NK-92 (cell line): ENCODE data around the gene AIG1.
"Not testable (repeated sequence)": the region's sequence is repeated elsewhere in the genome, so short reads cannot be mapped to it uniquely, and the experiment has no call there.

ENCODE experiments used
- DNase-seq: peaks from one replicate; lab custom pipeline; 2025; ENCODE audit not compliant: unreplicated experiment; lab: John Stamatoyannopoulos, UW

The AIG1 gene

DNA sequence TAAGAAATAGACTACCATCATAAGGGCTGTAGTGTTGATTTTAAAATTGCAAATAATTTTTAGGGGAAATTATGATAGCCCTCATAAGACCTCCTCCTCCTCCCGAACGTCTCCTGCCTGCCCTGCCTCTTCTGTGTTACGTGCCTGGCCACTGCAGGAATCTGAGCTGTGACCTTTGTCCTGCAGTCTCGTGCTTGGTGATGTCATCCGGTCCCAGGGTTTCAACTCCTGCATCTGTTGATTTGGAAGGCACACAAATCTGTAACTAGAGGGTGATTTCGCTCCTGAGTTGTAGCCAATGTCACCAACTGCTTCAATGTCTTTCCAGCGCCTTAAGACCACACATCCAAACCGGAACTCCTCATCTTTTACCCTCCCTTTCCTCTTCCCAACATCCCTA lies 163.2 kb downstream of the AIG1 start:
- DNase-seq = no peak

DNA sequence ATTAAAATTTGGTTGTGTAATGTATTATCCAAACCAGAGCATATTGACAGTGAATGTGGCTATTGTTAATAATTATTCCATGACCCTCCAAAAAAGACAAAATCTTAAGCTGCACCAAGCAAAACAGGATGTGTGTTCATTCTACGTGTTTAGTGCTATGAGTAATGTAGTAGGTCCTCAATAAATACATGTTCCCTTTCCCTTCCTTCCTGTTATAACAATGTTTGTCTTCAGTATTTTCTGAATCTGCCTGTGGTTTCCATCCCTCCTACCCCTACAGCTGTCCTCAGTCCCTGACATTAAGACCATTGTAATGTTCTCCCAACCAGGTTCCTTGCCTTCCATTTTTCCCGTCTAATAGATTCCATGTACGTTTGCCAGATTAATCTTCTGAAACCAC lies 163.8 kb downstream of the AIG1 start:
- DNase-seq = no peak

DNA sequence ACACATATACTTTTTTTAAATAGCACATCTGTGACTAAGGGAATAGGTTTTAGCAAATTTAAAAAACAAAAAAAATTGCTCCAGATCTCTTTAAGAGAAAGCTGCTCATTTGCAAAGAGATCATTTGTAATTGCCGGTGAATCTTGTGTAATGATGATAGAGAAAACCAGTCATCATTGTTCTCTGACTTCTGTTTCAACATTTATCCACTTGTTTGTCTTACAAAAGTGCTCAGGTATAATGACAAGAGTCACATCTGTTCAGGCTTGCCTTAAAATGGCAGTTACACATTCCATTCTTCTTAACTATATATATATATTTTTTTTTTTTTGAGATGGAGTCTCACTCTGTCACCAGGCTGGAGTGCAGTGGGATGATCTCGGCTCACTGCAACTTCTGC lies 165.2 kb downstream of the AIG1 start:
- no peak for DNase-seq

DNA sequence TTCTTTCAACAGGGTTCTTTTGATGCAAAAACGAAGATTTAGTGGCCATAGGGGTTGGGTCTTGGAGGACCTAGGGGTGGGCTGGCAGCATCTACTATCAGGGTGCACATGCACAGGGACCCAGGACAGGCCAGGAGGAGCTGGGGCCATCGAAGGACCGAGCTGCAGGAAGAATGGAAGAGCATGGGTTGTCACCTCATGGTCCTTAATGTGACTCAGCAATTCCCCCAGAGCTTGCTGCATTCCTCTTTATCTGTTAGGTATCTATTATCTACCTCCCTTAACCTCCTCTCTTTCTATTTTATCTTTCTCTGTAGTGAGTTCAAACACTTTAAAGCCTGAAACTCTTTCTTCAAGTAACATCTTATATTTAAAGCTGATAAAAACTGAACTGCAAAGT lies 167.0 kb downstream of the AIG1 start:
- no peak for DNase-seq

DNA sequence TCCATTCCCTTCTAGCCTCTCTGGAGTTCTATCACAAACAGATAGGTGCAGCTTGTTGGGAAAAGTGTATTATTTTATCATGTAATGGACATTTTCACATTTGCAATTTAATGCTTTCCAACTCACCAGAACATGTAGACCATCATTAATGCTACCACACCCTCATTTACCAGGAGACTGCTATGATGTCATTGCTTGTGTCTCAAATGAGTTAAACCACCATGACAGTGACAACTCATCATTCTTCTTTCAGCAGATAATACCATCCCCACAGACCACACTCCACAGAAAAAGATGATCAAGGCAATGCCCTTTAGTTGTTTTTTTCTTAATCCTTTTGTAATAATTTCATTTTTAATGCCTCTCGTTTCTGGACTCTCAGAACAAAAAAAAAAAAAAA lies 168.7 kb downstream of the AIG1 start:
- no peak for DNase-seq

DNA sequence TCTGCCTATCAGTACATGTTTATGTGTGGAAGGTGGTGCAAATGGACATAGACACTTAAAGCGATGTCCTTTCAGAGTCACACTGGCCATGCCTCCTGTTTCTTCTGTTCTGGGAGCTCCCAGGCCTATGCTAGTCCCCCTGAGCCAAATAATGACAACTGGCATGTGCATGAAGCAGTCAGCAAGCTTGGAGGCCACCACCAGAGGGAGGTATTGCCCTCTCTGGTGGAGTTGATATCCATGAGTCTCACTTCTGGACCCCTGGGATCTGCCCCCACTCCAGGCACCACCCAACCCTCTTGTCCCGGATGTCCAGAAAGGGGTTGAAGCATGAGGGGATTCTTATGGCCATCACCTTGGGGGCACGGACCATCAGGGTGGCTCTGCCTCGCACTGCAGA lies 172.2 kb downstream of the AIG1 start:
- no peak for DNase-seq

DNA sequence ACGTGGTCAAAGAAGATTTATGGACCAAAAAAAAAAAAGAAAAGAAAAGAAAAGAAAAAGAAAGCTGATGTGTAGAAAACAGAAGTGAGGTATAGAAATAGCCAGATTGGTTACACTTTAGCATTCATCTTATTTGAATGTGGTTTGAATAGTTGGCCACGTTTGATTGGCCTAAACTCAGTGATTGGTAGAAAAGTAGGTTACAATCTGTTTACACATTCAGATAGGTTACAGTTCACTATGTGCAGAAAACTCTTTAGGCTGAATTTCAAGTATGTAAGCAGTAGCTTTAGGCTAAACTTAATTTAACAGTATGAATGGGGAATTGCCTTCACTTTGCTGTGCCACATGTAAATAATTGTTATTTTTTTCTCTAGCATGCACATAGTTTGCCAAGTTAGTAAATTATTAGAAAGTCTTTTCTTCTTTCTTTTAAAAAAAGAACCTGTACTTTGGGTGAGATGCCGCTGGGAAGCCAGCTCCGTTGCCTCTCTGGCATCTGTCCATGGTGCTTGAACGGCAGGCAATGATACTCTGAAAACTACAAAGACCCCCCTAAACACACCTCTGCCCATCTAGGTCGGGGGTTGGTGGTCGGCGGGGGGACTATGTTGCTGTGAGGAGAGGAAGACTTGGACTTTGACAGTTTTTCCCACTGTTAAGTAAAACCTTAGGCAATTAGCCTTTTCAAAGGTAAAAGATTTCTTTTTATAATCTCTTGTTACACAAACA lies 173.0 kb downstream of the AIG1 start:
- DNase-seq = no peak

DNA sequence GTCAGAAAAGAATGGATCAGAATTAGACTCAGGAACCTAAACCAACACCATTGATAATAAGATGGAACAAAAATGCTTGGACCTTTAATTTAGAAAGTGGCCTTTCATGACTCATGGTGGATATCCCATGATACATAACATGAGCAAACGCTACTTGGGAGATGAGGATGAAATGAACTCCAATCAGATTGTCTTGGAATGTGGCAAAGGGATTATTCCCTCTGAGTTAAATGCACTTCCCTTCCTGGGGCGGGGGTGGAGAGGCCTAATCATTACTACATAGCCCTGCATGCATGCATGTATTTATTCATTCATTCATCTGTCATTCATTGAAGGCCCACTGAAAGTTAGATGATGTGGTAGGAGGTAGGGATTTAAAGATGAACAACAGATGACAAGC lies 174.0 kb downstream of the AIG1 start:
- no peak for DNase-seq

DNA sequence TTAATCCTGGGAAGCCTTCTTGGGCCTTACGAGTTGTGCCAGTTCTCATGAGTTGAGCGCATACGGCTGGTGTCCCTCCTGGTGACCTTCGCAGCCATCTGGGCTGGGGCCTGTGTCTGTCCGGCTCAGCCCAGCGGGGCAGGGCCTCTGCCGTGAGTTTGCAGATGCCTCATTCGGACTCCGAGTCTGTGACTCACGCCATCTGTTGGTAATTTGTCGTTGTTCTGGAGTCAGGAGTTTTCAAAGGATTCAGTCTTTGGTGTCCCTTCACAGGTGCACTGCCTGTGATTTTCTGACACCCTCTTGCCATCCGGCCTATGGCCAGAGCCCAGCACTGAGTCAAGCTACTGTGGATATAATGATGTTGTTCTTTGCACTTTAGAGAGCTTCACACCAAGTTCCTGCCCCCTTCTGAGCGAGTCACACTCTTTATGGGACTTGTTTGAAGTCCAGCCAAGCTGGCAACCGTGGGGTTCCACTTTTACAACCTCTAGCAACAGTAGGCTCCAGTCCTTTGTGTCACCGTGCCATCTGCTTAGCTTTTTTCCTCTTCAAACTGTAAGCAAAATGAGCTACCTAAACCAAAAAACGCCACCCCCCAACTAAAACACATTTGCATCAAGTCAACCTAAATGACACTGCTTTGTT lies 175.6 kb downstream of the AIG1 start:
- no peak for DNase-seq

DNA sequence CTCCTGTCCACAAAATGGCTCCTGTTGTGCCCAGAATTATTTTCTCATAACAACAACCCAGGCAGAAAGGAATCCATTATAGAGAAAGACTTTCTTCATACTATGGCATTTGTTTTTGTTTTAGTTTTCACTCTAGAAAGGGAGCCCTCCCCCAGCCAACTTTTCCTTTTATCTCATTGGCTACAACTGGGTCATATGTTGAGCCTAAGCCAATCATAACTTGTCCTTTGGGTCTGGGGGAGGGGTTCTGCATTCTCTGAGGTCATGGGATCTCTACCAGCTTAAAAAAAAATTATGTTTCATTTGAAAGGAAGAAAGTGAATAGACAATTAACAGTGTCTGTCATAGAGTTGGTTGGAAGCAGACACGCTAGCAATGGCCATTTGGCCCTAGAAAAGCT lies 177.6 kb downstream of the AIG1 start:
- DNase-seq = no peak

DNA sequence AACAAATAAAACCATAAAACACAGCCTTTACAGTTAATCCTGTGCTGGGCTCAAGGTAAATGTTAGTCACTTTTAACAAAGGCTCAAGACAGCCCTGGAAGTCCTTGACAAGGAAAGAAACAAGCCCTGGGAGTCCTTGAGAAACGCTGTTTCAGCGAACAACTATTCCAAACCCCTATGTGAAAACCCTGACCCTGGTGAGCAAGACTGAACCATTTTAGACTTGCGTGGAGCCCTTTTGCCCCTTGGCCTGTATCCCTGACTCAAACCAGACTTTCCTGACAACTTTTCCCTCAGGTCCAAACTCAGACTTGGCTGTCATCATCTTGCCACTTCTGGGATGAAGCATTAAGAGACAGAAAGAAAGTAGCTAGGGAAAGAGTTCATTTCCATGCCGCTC lies 180.4 kb downstream of the AIG1 start:
- DNase-seq = no peak

DNA sequence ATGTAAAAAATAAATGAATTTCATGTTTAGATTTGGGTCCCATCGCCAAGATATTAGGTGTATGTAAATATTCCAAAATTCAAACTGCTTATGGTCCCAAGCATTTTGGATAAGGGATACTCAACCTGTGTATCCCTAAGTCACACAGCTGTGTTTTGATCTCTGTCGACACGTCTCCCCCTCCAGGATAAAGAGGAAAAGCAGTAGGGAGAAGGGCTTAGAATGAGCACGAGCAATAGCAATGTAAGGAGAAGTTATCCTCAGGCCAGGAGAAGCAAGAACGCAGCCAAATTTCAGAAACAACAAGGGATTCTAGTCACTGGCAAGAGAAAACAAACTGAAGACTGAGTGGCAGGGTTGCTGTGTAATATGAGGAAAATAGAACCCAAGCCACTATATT lies 181.2 kb downstream of the AIG1 start:
- no peak for DNase-seq

DNA sequence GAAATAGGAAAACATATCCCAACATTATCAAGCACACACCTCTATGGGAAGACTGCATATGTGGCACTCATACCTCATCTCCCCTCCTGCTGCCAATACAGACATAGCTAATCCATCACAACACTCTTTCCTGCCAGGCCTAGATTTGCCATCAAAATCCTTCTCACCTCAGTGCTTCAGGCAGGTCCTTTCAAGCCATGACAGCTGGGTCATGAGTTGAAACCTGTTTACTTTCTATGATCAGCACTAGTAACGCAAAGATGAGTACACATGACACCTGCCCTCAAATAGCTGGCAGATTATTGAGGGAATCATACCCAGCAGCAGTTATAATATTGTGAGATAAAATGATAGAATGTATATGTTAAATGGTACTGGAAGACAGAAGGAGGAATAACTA lies 183.1 kb downstream of the AIG1 start:
- no peak for DNase-seq

DNA sequence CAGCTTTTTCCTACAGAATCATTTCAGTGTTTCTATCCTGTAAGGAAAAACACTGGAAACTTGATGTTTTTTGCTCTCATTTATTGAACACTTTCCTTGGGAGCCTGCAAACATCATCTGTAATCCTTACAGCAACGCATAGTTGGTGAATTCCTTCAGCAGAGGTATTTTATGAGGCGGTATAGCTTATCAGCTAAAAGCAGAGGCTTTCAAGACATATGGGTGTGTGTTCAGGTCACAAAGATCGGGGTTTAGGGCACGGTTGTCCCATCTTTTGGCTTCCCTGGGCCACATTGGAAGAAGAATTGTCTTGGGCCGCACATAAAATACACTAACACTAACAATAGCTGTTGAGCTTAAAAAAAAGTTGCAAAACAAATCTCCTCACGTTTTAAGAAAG lies 185.0 kb downstream of the AIG1 start:
- no peak for DNase-seq

DNA sequence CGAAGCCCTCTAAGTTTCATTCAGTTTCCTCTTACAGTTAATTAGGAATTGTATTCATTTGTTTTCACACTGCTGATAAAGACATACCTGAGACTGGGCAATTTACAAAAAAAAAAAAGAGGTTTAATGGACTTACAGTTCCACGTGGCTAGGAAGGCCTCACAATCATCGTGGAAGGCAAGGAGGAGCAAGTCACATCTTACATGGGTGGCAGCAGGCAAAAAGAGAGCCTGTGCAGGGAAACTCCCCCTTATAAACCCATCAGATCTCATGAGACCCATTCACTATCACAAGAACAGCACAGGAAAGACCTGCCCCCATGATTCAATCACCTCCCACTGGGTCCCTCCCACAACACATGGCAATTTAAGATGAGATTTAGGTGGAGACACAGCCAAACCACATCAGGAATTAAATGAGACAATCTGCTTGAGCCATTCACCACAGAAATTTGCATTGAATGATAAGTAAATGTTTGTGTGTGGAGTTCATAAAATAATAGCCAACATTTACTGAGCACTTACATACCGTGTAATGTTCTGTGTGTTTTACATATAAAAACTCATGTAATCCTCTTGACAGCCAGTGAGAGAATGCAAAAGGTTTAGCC lies 185.6 kb downstream of the AIG1 start:
- not testable (repeated sequence) for DNase-seq

DNA sequence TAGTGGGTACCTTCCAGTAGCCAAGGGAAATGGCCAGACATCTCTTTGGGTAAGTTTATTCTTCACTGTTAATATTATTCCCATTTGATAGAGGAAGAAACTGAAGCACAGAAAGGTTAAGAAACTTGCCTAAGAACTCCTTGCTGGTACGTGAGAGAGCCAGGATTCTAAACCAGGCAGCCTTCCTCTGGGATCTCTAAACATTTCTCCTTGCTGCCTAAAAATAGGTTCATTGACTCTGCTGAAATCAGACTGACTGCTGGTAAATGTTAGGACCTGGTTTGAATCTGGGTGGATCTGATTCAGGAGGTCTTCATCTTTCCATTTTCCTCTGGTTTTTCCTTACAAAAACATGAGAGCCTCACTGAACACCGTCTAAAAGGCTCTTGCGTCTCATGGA lies 186.9 kb downstream of the AIG1 start:
- DNase-seq = no peak

DNA sequence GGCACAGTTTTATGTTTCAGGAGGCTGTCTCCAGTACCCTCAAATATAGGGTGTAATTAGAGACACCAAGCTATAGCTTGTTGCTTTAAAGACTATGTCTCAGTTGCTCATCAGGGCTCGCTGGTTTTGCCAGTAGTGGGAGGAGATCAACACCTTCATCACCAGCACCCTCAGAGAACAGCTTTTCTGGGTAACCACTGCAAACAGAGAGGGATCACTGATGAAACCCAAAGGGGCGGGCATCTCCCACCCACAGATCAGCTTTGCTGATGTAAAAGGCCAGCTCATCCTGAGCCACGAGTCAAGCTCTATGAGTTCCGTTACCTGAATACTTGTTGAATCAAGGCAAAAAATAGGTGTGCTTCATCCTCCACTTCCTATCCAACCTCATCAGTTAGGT lies 187.7 kb downstream of the AIG1 start:
- no peak for DNase-seq

DNA sequence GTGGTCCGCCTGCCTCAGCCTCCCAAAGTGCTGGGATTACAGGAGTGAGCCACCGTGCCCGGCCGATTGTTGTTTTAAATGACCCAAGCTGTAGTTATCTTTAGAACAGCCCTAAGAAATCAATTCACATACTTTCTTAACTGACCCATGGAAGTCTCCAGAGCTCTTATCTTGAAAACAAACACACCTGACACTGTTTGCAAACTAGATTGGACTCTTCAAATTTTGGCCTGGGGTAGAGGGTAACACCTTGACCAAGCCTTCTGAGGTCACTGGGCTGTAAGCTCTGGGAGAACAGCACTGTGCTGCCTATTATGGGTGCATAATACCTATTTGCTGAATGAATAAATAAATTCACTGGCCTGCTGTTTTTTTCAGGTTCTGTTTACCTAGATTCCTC lies 190.6 kb downstream of the AIG1 start:
- no peak for DNase-seq

DNA sequence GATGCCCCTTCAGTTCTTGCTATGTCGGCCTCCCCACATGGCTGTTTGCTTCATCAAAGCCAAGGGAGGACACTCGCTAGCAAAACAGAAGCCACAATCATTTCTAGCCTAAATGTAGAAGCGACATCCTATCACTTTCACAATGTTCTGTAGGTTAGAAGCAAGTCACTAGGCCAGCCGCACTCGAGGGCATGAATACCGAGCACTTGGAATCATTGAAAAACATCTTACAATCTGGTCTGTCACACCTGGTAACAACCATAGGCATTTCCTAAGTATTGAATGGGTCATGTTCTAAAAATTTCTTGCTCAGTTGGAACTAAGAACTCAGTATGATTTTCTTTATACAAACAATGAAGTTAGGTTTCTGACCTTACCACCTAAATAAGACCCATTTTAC lies 192.3 kb downstream of the AIG1 start:
- no peak for DNase-seq

DNA sequence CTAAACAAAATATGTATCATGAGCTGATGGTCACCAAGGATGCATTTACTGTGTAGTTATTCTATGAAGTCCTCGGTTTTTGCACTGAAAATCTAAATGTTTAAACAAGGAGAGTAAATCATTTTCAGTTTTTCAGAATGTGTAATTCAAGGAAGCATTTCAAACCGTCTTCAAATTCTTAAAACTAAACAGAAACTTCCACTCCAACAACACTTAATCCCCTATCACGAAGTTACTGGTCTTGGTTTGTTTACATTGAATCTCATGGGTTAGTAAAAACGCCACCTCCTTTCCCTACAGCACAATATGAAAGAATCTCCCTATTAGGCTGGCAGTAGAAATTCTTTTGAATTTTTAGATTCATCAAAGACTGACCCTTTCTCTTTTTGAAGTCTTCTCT lies 192.9 kb downstream of the AIG1 start:
- no peak for DNase-seq

DNA sequence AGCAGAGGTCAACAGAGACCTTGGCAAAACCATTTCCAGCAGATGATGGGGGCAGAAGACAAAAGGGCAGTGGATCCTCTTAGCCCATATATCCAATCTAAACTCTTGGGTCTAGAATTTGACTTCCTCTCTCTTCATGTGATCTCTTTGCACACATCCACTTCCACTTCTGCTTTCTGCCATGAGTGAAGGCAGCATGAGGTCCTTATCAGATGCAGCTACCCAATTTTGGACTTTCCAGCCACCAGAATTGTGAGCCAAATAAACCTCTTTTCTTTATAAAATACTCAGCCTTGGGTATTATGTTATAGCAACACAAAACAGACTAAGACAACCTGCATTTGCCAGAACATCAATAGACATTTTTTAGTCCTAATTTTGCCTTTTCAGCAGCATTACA lies 198.3 kb downstream of the AIG1 start:
- no peak for DNase-seq

DNA sequence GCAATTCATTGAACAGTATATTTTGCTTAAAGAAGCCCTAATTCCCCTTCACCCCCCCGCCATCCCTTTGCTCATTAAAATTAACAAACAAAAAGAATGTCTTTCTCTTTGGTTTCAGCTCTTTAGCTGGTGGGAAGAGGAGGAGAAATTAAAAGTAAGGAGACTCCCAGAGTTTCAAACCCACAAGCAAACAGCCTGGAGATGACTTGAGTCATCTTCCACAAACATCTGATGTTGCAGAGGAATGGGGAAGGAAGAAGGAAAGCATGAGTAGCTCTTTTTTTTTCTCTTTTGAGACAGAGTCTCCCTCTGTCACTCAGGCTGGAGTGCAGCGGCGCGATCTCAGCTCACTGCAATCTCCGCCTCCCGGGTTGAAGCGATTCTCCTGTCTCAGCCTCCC lies 200.2 kb downstream of the AIG1 start:
- DNase-seq = no peak
